ENCODE results near the gene ZBTB16.

DNA sequence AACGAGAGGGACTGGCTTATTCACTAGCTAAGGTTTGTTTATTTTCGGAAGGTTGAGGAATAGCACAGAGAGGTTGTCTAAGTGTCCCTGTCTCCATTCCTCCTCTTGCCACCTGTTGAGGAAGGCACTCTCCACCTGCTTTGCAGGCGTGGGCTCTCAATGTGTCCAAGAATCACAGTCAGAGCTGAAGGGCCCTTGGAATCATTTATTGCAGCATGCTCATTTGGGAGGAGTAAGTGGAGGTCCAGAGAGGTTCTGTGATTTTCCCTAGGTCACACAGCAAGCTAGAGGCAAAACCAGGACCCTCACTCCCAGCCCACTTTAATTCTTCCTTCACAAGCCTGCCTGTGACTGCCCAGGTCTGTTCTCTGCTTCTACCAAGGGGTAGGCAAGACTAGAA, 21.3 kb downstream of the ZBTB16 start:
- no peak for TF ChIP-seq POLR2A (IDR thresholded peaks at IDR 0.05; ENCODE audit: low read depth, low read length)
- TF ChIP-seq, protein P1, sequence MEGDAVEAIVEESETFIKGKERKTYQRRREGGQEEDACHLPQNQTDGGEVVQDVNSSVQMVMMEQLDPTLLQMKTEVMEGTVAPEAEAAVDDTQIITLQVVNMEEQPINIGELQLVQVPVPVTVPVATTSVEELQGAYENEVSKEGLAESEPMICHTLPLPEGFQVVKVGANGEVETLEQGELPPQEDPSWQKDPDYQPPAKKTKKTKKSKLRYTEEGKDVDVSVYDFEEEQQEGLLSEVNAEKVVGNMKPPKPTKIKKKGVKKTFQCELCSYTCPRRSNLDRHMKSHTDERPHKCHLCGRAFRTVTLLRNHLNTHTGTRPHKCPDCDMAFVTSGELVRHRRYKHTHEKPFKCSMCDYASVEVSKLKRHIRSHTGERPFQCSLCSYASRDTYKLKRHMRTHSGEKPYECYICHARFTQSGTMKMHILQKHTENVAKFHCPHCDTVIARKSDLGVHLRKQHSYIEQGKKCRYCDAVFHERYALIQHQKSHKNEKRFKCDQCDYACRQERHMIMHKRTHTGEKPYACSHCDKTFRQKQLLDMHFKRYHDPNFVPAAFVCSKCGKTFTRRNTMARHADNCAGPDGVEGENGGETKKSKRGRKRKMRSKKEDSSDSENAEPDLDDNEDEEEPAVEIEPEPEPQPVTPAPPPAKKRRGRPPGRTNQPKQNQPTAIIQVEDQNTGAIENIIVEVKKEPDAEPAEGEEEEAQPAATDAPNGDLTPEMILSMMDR (conservative IDR thresholded peaks at IDR 0.05; ENCODE audit: low read depth, low read length), result no peak

Measured in IMR-90 (cell line).